ENCODE data around the gene RAB11FIP4. TPM values are rescaled to one million over a fixed set of nuclear protein-coding genes. Genes with fewer than 3 reads are reported as not detected.
A peak's percentile ranks its signal among the peaks of the same experiment; 100 is the strongest.

The RAB11FIP4 gene
- total and polyA plus RNA-seq, 2 experiments from 2014 or later = 8.8 to 23.4 TPM

DNA sequence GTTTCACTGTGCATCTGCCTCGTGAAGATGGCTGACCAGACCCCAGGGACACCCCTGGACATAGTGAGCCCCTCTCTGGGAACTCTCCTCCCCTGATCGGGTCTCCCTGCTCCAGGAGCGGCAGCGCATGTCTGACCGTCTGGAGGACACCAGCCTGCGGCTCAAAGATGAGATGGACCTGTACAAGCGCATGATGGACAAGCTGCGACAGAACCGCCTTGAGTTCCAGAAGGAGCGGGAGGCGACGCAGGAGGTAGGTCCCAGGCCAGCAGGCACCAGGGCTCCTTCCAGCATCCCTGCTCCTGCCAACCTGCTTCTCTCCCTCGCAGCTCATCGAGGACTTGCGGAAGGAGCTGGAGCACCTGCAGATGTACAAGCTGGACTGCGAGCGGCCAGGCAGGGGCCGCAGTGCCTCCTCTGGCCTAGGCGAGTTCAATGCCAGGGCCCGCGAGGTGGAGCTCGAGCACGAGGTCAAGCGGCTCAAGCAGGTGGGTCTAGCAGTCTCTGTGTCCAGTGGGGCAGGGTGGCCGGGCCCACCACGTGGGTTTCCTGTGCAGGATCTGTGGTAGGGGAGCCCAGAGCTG lies 136.9 kb downstream of the RAB11FIP4 start:
- Histone ChIP-seq H3K36me3 (no peaks in the 10 kb centered on the region), H3K27me3 (no peaks in the 10 kb centered on the region), H3K9me3 (ENCODE audit: low read depth) (no peaks in the 10 kb centered on the region), H3K27ac (no peak overlapping the region), H3K4me1 (ENCODE audit: low read depth) (no peaks in the 10 kb centered on the region), H3K4me3 (no peak overlapping the region)
- no peak for DNase-seq (ENCODE audit: low read depth in 1 of 2, low spot score in 1 of 2)
- TF ChIP-seq, protein P1, sequence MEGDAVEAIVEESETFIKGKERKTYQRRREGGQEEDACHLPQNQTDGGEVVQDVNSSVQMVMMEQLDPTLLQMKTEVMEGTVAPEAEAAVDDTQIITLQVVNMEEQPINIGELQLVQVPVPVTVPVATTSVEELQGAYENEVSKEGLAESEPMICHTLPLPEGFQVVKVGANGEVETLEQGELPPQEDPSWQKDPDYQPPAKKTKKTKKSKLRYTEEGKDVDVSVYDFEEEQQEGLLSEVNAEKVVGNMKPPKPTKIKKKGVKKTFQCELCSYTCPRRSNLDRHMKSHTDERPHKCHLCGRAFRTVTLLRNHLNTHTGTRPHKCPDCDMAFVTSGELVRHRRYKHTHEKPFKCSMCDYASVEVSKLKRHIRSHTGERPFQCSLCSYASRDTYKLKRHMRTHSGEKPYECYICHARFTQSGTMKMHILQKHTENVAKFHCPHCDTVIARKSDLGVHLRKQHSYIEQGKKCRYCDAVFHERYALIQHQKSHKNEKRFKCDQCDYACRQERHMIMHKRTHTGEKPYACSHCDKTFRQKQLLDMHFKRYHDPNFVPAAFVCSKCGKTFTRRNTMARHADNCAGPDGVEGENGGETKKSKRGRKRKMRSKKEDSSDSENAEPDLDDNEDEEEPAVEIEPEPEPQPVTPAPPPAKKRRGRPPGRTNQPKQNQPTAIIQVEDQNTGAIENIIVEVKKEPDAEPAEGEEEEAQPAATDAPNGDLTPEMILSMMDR (IDR thresholded peaks at IDR 0.05; ENCODE audit: low read depth, low read length) = no peak

DNA sequence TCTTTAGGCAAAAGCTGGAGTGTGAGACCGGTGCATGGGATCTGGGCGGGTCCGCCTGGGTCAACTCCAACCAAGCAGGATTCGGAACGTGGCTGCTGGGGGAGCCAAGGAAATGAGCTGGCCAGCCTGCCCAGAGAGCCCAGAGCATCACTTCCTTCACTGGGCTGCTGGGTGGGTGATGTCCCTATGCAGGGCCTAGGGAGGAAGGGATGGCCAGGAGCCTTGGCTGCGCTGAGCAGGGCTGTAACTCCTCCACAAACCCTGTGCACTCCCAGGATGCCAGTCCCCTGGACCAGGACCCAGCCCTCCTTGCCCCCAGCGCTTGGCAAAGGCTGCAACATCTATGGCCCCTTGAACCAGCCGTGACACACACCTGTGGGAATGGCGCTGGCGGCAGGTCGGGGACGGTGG lies 138.4 kb downstream of the RAB11FIP4 start:
- Histone ChIP-seq H3K4me3 (no peak overlapping the region), H3K27me3 (no peaks in the 10 kb centered on the region), H3K36me3 (no peaks in the 10 kb centered on the region), H3K27ac (no peak overlapping the region), H3K4me1 (ENCODE audit: low read depth) (no peaks in the 10 kb centered on the region), H3K9me3 (ENCODE audit: low read depth) (no peaks in the 10 kb centered on the region)
- TF ChIP-seq, protein P1 (IDR thresholded peaks at IDR 0.05; ENCODE audit: low read depth, low read length) = no peak
- no peak for DNase-seq (ENCODE audit: low read depth in 1 of 2, low spot score in 1 of 2)

DNA sequence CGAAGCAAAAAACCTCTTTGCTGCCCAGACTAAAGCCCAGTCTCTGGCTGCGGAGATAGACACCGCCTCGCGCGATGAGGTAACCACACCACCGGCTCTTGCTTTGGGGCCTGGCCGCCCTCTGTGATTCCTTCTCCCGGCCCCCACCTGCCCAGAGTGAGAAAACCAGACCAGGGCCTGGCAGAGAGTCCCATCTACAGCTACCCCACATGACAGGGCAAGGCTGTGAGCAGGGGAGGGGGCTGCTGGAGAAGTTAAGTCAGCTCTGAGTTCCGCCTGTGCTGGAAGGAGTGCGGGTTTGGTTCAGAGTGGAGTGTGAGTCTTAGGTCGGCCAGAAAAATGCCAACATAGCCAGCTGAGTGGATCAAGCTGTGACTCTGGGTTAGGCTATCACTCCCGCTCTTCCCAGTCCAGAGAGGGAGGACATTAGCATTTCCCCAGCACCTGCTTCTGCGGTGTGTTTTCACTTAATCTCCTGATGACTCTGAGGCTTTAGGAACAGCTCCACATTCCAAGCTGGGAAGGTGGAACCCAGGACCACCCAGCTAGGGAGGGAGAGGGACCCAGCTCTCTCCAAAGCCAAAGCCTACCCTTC lies 139.0 kb downstream of the RAB11FIP4 start:
- H3K27ac ChIP-seq = no peak overlapping the region
- no peak overlapping the region for H3K4me3 ChIP-seq
- TF ChIP-seq, protein P1 (IDR thresholded peaks at IDR 0.05; ENCODE audit: low read depth, low read length) = no peak
- no peaks in the 10 kb centered on the region for H3K36me3 ChIP-seq
- no peaks in the 10 kb centered on the region for H3K9me3 ChIP-seq (ENCODE audit: low read depth)
- no peaks in the 10 kb centered on the region for H3K27me3 ChIP-seq
- no peaks in the 10 kb centered on the region for H3K4me1 ChIP-seq (ENCODE audit: low read depth)
- DNase-seq (ENCODE audit: low read depth in 1 of 2, low spot score in 1 of 2) = peak in 1 of 2 donors; percentile 35

DNA sequence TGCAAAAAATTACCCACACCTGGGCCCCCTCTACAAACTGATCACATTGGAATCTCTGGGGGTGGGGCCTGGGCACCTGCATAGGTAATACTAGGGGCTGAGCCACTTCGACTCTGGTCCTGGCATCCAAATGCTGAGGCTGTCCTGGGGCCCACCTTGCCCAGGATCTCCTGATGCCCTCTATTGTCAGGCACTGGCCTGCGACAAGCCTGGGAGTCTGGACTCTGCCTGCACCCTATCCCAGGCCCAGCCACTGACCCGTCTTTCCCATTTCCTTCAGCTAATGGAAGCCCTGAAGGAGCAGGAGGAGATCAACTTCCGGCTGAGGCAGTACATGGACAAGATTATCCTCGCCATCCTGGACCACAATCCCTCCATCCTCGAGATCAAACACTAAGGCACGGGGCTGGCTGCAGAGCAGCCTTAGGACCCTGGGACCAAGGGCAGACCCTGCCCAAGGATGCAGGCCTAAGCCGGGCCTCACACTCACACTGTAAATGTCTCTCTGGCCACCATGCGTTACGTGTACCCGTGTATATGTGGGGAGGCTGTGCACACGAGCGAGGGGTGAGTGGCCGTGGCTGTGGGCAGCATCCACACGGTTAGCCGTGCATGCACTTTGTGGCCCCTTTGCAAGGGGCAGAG lies 140.0 kb downstream of the RAB11FIP4 start:
- H3K27ac ChIP-seq = no peak overlapping the region
- TF ChIP-seq, protein P1 (IDR thresholded peaks at IDR 0.05; ENCODE audit: low read depth, low read length) = no peak
- no peak overlapping the region for H3K4me3 ChIP-seq
- H3K36me3 ChIP-seq = no peaks in the 10 kb centered on the region
- DNase-seq (ENCODE audit: low read depth in 1 of 2, low spot score in 1 of 2) = no peak
- H3K4me1 ChIP-seq (ENCODE audit: low read depth) = no peaks in the 10 kb centered on the region
- no peaks in the 10 kb centered on the region for H3K9me3 ChIP-seq (ENCODE audit: low read depth)
- no peaks in the 10 kb centered on the region for H3K27me3 ChIP-seq

- H3K27ac ChIP-seq = no peak overlapping the region
- H3K4me1 ChIP-seq (ENCODE audit: low read depth) = no peaks in the 10 kb centered on the region
- no peaks in the 10 kb centered on the region for H3K36me3 ChIP-seq
- H3K9me3 ChIP-seq (ENCODE audit: low read depth) = no peaks in the 10 kb centered on the region
- DNase-seq (ENCODE audit: low read depth in 1 of 2, low spot score in 1 of 2) = no peak
- TF ChIP-seq, protein P1 (IDR thresholded peaks at IDR 0.05; ENCODE audit: low read depth, low read length) = no peak
- no peak overlapping the region for H3K4me3 ChIP-seq
- no peaks in the 10 kb centered on the region for H3K27me3 ChIP-seq
Measured at GRCh38 chr17:31532081-31532480, 140.6 kb downstream of the RAB11FIP4 start.

Data from cardiac muscle cell (in vitro differentiated cells and primary cell).